HG02870 (cell line): ENCODE measurements around the gene GAPT.

ENCODE experiments used
- ATAC-seq: cut with Tn5 transposase; IDR thresholded peaks from one replicate; pipeline ENCODE4 v1.9.1; 2021; ENCODE audit warnings: mild to moderate bottlenecking, moderate library complexity; ENCODE audit not compliant: unreplicated experiment

GAPT gene

DNA sequence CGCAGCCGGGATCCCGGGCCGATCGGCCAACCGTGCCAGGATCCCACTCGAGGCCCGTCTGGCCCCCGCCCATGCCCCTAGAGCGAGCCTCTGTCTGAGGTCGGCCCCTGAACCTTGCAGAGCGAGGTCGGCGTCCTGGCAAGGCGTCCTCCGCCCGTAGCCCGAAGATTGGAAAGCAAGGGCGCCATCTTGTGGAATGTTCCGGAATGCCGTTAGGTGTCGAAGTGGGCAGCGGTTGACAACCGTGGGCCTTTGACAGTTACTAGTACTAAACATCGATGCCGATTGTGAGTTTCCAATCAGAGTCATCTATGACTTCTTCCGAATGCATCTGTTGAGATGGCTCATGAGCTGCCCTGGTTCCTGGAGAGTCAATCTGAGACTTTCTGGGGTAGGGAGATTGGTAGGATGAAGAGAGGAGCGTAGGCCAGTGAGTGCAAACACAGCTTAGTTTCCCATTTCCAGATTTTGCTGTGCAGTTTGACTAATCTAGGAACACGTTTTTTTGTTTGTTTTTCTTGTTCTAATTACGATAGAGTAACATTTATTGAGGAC, 30.4 kb upstream of the GAPT start:
- peak; percentile 86 for ATAC-seq

DNA sequence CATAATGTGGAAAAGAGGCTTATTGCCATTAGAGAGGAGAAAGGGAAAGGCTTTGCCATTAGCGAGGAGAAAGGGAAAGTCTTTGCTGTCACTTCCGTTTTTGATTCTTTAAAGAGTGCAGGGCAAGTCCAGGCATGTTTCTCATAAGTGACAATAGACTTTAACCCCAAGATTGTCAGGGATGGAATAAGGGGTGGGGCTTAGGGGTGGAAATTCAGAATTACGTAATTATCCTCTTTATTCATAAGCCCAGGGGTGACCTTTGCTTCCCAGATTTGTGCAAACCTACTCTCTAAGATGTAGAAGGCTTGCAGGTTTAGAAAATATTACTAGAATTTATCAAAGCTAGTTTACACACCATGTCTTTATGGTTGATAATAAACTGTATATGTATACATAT, 29.1 kb upstream of the GAPT start:
- ATAC-seq = no peak

DNA sequence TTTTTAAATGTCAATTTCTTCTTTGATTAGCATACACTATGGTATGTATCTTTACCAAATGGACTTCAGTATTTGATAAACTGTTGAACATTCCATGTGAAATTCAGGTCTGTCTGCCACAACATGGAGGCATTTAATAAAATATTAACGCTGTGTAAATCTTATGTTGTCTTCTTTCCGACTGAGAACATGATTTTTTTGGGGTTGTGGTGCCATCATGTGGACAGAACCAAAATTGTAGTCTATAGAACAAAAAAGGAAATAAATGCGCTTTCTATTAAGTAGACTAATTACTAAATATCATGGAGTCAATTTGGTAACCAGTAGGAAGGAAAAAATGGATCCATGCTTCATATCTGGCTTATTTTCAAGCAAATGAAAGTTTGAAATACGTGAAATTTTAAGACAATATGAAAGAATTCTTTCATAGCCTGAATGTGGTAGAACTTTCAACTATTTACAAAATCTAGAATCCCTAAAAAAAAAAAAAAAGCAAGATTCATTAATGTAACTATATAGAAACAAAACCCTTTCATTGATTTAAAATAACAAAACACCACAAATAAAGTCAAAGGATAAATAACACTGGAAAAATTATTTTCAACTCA, 28.5 kb upstream of the GAPT start:
- no peak for ATAC-seq

DNA sequence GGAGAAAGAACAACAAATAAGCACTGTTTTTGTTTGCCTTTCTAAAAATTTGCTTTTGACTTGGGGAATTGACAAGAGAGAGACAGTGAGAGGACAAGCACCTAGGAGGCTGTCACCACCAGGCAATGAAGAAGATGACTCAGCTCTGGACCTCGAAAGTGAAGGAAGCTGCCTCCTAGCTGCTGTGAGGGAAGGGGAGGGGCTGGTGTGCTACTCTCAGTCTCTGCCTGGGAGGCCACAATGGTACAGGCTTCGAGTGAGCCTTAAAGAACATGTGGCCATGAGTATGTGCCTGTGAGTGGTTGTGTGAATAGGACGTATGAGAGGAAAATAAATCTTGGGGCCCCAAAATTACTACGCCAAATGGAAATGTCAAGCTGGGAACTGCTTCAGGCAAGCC, 24.3 kb upstream of the GAPT start:
- ATAC-seq = peak; percentile 100

DNA sequence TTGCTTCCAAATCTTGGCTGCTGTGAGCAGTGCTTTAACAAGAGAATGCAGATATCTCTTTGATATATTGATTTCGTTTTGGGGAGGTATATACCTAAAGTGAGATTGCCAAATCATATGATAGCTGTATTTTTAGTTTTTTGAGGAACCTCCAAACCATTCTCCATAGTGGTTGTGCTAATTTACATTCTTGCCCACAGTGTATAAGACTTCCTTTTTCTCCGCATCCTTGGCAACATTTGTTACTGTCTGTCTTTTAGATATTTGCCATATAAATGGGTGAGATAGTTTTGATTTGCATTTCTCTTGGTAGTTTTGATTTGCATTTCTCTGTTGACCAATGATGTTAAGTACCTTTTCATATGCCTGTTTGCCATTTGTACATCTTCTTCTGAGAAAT, 21.3 kb upstream of the GAPT start:
- no peak for ATAC-seq

DNA sequence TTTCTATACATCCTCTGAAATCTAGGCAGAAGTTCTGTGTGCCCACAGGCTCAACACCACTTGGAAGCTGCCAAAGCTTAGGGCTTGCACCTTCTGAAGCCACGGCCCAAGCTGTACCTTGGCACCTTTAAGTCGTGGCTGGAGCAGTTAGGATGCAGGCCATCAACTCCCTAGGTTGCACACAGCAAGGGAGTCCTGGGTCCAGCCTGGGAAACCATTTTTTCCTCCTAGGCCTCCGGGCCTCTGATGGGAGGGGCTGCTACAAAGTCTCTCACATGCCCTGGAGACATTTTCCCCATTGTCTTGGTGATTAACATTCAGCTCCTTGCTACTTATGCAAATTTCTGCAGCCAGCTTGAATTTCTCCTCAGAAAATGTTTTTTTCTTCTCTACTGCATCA, 15.8 kb upstream of the GAPT start:
- ATAC-seq = no peak

DNA sequence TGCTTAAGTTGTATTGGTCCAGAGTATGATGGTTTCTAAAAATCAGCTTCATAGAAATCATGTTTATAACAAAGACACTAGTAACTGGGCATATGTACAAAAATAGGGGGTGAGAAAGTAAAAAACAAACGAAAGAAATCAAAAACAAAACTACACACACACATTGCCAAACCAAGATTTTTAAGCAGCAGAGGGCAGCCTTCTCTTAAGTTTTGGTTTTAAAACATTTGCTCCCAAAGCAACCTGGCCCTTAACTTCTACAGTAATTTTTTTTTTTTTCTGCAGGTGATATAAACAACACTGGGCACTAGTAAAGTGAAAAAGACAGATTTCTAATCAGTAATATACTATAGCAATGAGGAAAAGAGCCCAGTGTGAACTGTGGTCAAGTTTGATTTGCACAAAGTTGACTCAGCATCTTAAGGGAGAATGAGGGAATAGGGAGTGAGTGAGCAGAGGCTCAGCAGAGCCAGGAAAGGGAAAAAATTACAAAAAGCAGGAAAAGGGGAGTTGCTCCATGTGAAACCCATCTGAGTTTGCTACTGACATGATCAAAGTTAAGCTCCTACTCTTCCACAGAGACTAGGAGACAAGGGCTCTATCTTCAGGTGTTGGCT, 13.4 kb upstream of the GAPT start:
- no peak for ATAC-seq

DNA sequence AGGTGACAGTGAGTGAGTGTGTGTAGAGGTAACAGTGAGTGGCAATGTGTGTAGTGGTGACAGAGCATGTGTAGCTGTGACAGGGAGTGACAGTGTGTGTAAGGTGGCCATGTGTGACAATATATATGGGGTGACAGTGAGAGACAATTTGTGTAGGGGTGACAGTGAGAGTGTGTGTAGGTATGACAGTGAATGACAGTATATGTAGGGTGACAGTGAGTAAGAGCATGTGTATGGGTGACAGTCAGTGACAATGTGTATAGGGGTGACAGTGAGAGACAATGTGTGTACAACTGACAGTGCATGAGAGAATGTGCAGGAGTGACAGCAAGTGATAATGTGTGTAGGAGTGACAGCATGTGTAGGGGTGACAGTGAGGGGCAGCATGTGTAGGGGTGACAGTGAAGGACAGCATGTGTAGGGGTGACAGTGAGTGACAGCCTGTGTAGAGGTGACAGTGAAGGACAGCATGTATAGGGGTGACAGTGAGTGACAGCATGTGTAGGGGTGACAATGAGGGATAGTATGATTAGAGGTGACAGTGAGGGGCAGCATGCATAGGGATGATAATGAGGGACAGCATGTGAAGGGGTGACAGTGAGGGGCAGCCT, 10.1 kb upstream of the GAPT start:
- no peak for ATAC-seq

DNA sequence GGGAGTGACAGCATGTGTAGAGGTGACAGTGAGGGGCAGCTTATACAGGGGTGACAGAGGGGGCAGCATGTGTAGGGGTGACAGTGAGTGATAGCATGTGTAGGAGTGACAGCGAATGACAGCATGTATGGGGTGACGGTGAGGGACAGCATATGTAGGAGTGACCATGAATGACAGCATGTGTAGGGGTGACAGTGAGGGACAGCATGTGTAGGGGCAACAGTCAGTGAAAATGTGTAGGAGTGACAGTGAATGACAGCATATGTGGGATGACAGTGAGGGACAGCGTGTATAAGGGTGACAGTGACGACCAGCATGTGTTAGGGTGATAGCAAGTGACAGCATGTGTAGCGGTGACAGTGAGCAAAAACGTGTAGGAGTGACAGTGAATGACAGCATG, 9.4 kb upstream of the GAPT start:
- ATAC-seq = no peak

DNA sequence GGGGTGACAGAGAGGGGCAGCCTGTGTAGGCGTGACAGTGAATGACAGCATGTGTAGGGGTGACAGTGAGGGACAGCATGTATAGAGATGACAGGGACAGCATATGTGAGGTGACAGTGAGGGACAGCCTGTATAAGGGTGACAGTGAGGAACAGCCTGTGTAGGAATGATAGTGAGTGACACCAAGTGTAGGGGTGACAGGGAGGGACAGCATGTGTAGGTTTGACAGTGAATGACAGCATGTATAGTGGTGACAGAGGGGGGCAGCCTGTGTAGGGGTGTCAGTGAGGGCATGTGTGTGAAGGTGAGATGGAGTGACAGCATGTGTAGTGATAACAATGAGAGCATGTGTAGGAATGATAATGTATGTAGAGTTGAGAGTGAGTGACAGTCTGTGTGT, 8.7 kb upstream of the GAPT start:
- no peak for ATAC-seq

DNA sequence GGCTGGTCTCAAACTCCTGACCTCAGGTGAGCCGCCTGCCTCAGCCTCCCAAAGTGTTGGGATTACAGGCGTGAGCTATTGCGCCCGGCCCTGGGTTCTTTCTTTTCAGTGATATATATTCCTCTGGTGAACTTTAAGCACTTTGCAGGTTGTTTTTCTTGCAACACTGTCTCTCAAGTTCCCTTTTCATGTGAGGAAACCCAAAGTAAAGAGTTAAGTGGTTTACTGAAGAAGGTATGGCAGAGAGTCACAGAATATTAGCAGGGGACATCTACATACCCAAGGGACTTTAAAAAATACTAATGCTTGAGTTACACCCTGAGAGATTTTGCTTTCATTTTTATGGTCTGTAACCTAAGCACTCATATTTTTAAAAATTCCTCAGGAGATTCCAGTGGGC, 6.7 kb upstream of the GAPT start:
- ATAC-seq = no peak

DNA sequence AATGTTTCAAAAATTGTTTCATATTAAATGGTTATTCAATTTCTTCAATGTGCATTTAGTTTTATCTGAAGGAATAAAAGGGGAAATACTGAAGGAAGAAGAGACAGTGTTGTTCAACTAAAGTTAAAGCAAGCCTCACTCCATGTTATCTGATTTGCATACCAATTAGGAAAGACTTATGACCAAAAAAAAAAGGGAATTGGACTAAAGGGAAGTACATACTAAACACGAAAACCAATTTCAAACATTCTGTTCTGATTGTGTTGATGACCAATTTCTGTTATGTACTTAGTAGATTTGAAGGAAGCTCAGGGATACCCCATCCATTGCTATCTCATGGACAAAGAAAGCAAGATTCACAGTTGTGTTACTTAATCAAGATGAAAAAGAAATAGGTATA, 4.9 kb upstream of the GAPT start:
- ATAC-seq = no peak

DNA sequence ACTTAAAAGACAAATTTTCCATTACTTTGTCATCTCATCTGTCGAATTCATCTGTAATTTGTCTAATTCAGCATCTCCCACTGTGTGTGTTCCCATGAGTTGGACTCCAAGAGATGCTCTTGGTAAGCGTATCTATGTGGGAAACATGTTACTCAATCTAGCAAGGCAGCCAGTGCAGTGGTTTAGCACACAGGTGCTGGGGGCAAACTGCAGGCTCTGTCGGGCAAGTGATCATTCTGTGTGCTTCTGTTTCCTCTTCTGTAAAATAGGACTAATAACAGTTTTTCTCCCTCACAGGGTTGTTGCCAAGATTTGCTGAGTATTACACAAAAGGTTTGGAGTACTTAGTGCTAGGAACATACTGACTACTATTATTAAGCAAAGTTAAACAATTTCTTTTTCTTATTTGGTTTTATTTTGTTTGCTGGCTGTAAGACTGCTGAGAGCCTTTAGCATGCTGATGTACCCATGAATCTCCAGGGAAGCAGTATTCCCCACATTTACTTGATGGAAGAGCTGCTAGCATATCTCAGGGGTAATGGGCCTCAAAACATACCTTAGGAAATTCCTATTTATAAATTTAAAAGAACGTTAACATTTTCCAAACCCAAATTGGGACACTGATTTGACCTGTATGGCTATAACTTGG, 709 bp upstream of the GAPT start:
- no peak for ATAC-seq

DNA sequence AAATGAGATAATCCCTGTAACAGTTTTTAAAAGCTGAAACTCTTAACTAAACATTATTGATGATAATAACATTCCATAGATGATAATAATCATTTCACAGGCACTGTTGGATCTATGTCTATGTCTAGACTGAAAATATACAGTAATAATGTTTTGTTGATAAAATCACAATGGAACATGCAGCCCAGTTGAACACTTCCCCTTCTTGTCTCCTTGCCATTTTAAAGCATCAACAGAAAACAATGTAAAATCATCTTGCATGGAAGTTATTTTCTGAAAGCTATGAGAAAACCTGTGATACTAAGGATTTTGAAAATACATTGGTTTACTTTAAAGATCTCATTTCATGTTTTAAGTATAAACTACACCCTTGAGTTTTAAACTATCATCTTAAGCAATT, 1.9 kb downstream of the GAPT start:
- no peak for ATAC-seq

DNA sequence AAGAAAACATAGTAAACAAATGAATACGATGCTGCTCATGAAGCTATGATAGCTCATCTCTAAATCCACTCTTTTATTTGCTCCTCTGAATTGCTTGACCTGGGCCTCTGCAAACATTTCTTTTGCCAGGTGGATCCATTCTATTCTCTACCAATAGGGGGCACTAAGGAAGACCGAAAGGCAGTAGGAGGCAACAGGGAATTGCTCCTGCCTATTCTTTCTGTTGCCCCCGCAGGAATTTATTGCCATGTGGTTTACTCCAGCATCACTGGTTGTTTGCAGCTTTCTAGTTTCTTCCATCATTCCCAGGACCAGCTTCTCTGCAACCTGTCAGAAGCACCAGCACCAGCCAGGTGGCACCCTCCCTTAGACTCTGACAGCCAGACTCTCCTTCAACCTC, 5.3 kb downstream of the GAPT start:
- ATAC-seq = no peak

DNA sequence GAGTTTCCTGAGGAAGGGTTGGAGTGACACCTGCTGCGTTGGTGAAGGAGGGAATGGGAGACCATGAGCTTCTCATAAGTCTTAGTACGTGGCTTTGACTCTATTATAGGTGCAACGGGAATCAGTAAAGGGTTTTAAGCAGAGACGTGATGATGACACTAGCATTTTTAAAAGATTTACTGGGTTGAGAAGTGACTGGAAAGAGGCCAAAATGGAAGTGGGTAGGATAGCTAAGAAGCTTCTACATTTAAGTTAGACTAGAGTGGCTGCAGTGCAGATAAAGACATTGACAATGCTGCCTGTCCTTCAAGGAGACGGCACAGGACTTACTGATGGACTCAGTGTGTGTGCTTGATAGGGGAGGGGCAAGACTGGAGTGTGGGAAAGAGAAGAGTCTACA, 6.2 kb downstream of the GAPT start:
- no peak for ATAC-seq

DNA sequence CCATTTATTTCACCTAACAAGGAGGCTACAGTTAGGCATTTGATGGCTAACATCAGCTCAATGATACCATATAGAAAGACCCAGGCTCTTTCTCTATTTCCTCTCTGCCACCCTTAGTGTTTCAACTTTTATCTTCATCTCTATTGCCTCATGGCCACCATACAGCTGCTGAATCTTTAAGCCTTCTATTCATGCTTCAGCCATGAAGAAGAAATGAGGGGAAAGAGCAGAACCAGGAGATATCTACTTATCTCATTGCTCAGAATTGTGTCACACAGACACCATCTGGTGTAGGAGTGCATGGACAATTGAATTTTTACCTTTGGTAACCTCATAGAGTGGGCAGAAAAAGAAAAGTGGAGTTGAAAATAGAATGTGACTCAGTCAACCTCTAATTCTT, 6.7 kb downstream of the GAPT start:
- no peak for ATAC-seq

DNA sequence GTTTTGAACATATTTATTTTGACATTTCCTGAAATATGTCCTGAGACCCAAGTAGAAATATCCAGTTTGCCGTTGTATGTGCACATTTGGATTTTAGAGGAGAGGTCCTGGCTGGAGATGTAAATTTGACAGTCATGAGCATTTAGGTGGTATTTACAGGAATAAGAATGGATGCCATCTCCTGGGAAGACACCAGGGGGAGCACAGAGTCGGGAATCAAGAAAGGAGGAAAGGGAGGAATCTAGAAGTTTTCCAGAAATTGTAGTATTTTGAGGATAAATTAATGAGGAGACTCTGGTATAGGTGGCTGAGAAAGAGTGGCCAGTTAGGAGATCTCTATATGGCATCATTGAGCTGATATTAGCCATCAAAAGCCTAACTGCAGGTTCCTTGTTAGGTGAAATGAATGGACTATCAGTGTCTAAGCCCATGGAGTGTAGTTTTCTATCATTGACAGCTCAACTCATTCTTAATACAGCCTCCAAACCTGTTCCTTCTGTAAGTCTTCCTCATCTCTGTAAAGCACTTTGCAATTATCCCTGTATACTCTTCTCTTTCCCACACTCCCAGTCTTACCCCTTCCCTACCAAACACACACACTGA, 7.2 kb downstream of the GAPT start:
- ATAC-seq = no peak

DNA sequence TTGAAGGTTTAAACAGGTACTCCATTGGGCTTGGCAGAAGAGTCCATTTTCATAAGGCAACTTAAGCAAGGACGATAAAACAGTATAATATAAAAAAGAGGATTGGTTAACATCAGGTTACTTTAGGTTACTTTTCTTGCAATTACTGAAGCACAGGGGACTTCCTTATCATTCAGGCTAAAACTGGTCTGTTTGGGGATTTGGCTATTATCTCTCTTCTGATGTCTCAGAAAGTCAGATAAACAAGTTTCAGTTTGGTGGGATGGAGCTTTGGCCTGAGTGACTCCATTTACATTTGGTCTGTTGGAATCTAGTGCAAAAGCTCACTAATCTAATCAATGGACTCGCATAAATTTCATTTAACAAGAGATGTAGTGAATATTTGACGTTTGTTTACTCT, 8.0 kb downstream of the GAPT start:
- no peak for ATAC-seq

DNA sequence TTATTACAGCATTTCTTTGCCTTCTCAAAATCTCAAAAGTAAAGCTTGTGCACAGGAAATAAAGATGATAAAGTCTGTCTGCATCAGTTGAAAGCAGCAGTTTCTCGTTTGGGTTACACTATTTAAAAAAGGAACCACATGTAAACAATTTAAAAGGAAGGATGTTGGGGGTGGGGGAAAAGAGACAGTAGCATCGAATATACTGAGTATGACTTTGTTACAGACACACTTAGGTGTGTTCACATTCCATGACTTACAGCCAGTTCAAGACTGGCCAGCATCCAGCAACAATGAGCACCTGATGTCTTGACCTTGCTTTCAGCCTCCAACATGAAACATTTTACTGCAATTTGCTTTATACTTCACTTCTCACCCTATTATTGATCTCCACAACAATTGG, 8.7 kb downstream of the GAPT start:
- no peak for ATAC-seq

DNA sequence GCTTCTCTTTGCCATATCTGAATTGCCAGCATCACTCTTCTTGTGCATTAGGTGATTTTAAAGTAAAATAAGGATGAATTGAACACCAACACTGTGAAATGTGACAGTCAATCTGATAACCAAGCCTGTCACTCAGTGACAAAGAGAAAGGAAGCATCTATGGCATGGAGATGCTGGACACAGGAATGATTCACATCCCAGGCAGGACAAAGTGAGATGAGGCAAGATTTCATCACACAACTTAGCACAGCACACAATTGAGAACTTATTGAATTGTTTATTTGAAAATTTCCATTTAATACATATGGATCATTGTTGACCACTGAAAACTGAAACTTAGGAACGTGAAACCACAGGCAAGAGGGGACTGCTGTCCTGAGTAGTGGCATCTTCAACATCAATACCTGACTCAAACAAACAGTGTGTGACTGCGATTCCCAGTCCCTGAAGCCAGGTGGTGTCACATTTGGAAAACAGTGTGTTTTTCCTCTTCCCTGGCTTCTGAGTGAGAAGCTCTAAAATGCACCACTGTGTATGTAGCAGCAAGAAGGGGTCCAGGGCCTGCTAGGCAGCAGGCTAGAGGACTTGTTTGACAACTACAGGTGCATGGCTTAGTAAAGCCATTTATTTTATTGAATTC, 10.7 kb downstream of the GAPT start:
- no peak for ATAC-seq
